Measurements from ENCODE around the gene MOK.

Gene MOK

GRCh38 chr14:102297436-102298170, 7.4 kb downstream of the MOK start:
- TF ChIP-seq CTCF (IDR thresholded peaks at IDR 0.05; ENCODE audit: low read length, missing control alignments): no peak
- no peak overlapping the region for H3K4me3 ChIP-seq (replicated peaks; ENCODE audit: low read depth, low read length)
- no peak for DNase-seq (ENCODE audit: low read depth)

- TF ChIP-seq CTCF (IDR thresholded peaks at IDR 0.05; ENCODE audit: low read length, missing control alignments): peak; percentile 58
- peak; percentile 50 for DNase-seq (ENCODE audit: low read depth)
- no peak overlapping the region for H3K4me3 ChIP-seq (replicated peaks; ENCODE audit: low read depth, low read length)
Measured at GRCh38 chr14:102295270-102295669, 9.7 kb downstream of the MOK start.

- TF ChIP-seq CTCF (IDR thresholded peaks at IDR 0.05; ENCODE audit: low read length, missing control alignments): no peak
- no peak overlapping the region for H3K4me3 ChIP-seq (replicated peaks; ENCODE audit: low read depth, low read length)
- DNase-seq (ENCODE audit: low read depth): peak; percentile 63
Measured at GRCh38 chr14:102293781-102294180, 11.2 kb downstream of the MOK start.

- no peak overlapping the region for H3K4me3 ChIP-seq (replicated peaks; ENCODE audit: low read depth, low read length)
- TF ChIP-seq CTCF (IDR thresholded peaks at IDR 0.05; ENCODE audit: low read length, missing control alignments): no peak
- no peak for DNase-seq (ENCODE audit: low read depth)
Measured at GRCh38 chr14:102292441-102292840, 12.5 kb downstream of the MOK start.

GRCh38 chr14:102288139-102288538, 16.8 kb downstream of the MOK start:
- no peak for TF ChIP-seq CTCF (IDR thresholded peaks at IDR 0.05; ENCODE audit: low read length, missing control alignments)
- no peak for DNase-seq (ENCODE audit: low read depth)
- H3K4me3 ChIP-seq (replicated peaks; ENCODE audit: low read depth, low read length): no peak overlapping the region

- no peak overlapping the region for H3K4me3 ChIP-seq (replicated peaks; ENCODE audit: low read depth, low read length)
- no peak for DNase-seq (ENCODE audit: low read depth)
- TF ChIP-seq CTCF (IDR thresholded peaks at IDR 0.05; ENCODE audit: low read length, missing control alignments): no peak
Measured at GRCh38 chr14:102285106-102285505, 19.9 kb downstream of the MOK start.

GRCh38 chr14:102283631-102284129, 21.3 kb downstream of the MOK start:
- DNase-seq (ENCODE audit: low read depth): no peak
- TF ChIP-seq CTCF (IDR thresholded peaks at IDR 0.05; ENCODE audit: low read length, missing control alignments): no peak
- H3K4me3 ChIP-seq (replicated peaks; ENCODE audit: low read depth, low read length): no peak overlapping the region

All from fibroblast of pulmonary artery (primary cell).